ENCODE data around the gene SMIM27.
"Not testable (repeated sequence)": the region's sequence is repeated elsewhere in the genome, so short reads cannot be mapped to it uniquely, and the experiment has no call there.

Gene SMIM27

GRCh38 chr9:32523910-32524309, 28.2 kb upstream of the SMIM27 start:
- H3K27me3 ChIP-seq = no peaks in the 10 kb centered on the region; the same call in 1 of the 2 replicates
- no peak for TF ChIP-seq CTCF (IDR thresholded peaks at IDR 0.05; ENCODE audit: low read depth, low read length)
- no peaks in the 10 kb centered on the region for H3K36me3 ChIP-seq
- H3K4me1 ChIP-seq = no peaks in the 10 kb centered on the region
- no peak for DNase-seq
- no peaks in the 10 kb centered on the region for H3K9me3 ChIP-seq
- H3K4me3 ChIP-seq (ENCODE audit: low read depth, low read length) = no peak overlapping the region

GRCh38 chr9:32524558-32524891, 27.6 kb upstream of the SMIM27 start:
- H3K9me3 ChIP-seq; DNase-seq; H3K36me3 ChIP-seq; H3K4me1 ChIP-seq; H3K27me3 ChIP-seq; H3K4me3 ChIP-seq (ENCODE audit: low read depth, low read length): not testable (repeated sequence)

- H3K4me3 ChIP-seq (ENCODE audit: low read depth, low read length) = no peak overlapping the region
- H3K4me1 ChIP-seq = no peaks in the 10 kb centered on the region
- no peaks in the 10 kb centered on the region for H3K9me3 ChIP-seq
- no peaks in the 10 kb centered on the region; the same call in 1 of the 2 replicates for H3K27me3 ChIP-seq
- DNase-seq = no peak
- no peaks in the 10 kb centered on the region for H3K36me3 ChIP-seq
- TF ChIP-seq CTCF (IDR thresholded peaks at IDR 0.05; ENCODE audit: low read depth, low read length) = no peak
These were observed 27.0 kb upstream of the SMIM27 start for GRCh38 chr9:32524892-32525708.

GRCh38 chr9:32525709-32526030, 26.5 kb upstream of the SMIM27 start:
- Histone ChIP-seq H3K9me3 (no peaks in the 10 kb centered on the region), H3K4me3 (ENCODE audit: low read depth, low read length) (peak overlapping the region; percentile 75), H3K4me1 (no peaks in the 10 kb centered on the region), H3K36me3 (no peaks in the 10 kb centered on the region), H3K27me3 (no peaks in the 10 kb centered on the region; the same call in 1 of the 2 replicates)
- no peak for TF ChIP-seq CTCF (IDR thresholded peaks at IDR 0.05; ENCODE audit: low read depth, low read length)
- DNase-seq = no peak

GRCh38 chr9:32526041-32526706, 26.0 kb upstream of the SMIM27 start, which contains the start of gene RIGI:
RIGI (minus strand) TSS chr9:32526196; CDS start chr9:32526166, 30 bp downstream.
- TF ChIP-seq CTCF (IDR thresholded peaks at IDR 0.05; ENCODE audit: low read depth, low read length) = peak; percentile 57
- H3K4me1 ChIP-seq = no peaks in the 10 kb centered on the region
- DNase-seq = peak; percentile 71

GRCh38 chr9:32526707-32527048, 25.4 kb upstream of the SMIM27 start:
- Histone ChIP-seq H3K4me3 (ENCODE audit: low read depth, low read length) (peak overlapping the region; percentile 75), H3K9me3 (no peaks in the 10 kb centered on the region), H3K4me1 (no peaks in the 10 kb centered on the region), H3K36me3 (no peaks in the 10 kb centered on the region), H3K27me3 (no peaks in the 10 kb centered on the region; the same call in 1 of the 2 replicates)
- no peak for TF ChIP-seq CTCF (IDR thresholded peaks at IDR 0.05; ENCODE audit: low read depth, low read length)
- DNase-seq = no peak

More at GRCh38 chr9:32526041-32526706, 26.0 kb upstream of the SMIM27 start, which contains the start of gene RIGI:
- H3K9me3 ChIP-seq = no peaks in the 10 kb centered on the region
- H3K36me3 ChIP-seq = no peaks in the 10 kb centered on the region
- peak within 1 kb of the TSS; percentile 75 for H3K4me3 ChIP-seq (ENCODE audit: low read depth, low read length)
- H3K27me3 ChIP-seq = no peaks in the 10 kb centered on the region; the same call in 1 of the 2 replicates
